Left ventricle myocardium inferior (tissue), 1 donor: ENCODE measurements around the gene MBOAT1. TPM values are rescaled to one million over a fixed set of nuclear protein-coding genes. Genes with fewer than 3 reads are reported as not detected.

Source experiments
- DNase-seq: peaks from one replicate; pipeline ENCODE4 v3.0.0-alpha.2; 2020
- H3K27ac ChIP-seq: fragments of 200-600 bp; replicated peaks from 2 replicates; pipeline ENCODE4 v1.8.0; 2021
- H3K27me3 ChIP-seq: fragments of 200-600 bp; 2 replicates; pipeline ENCODE4 v1.8.0; 2021; ENCODE audit warnings: low read depth
- H3K36me3 ChIP-seq: fragments of 200-600 bp; 2 replicates; pipeline ENCODE4 v1.8.0; 2021
- H3K4me1 ChIP-seq: fragments of 200-600 bp; 2 replicates; pipeline ENCODE4 v1.8.0; 2021
- H3K4me3 ChIP-seq: fragments of 200-600 bp; 2 replicates; pipeline ENCODE4 v1.8.0; 2021; ENCODE audit warnings: mild to moderate bottlenecking, moderate library complexity
- H3K9me3 ChIP-seq: fragments of 200-600 bp; replicated peaks from 2 replicates; pipeline ENCODE4 v1.8.0; 2021
- CTCF ChIP-seq: fragments of 200-600 bp; IDR thresholded peaks from 2 replicates; pipeline ENCODE4 v1.8.0; 2021; ENCODE audit warnings: antibody characterized with exemption, mild to moderate bottlenecking, borderline replicate concordance
- intact Hi-C: fragments of 100-400 bp; cut with micrococcal nuclease; formaldehyde crosslinking; loops from one replicate; pipeline ENCODE4 v1.11.0; 2022
- total RNA-seq: library from RNA; stranded (reverse); fragmentation: NEBNext Ultra II Directional; extraction: Animal tissue kit (Norgen Biotek cat#: 25700); gene quantifications from one replicate; pipeline ENCODE4 v1.2.1, GENCODE V29; 2021
- donor health status: DM: no; HTN: yes; CAD: no; lungs with severe emphysema.

The MBOAT1 gene
- total RNA-seq, 1 donor from 2014 or later: 5.6 TPM

- no peaks in the 10 kb centered on the region for H3K9me3 ChIP-seq
- H3K27me3 ChIP-seq: no peaks in the 10 kb centered on the region
- intact Hi-C loops: no loop called here
- H3K27ac ChIP-seq: peak overlapping the region; percentile 97
- TF ChIP-seq CTCF: no peak
- H3K36me3 ChIP-seq: no peaks in the 10 kb centered on the region
- DNase-seq: no peak
- peaks cover 82% of the 10 kb centered on the region for H3K4me1 ChIP-seq
- peak overlapping the region; percentile 95 for H3K4me3 ChIP-seq
These were observed 1.1 kb upstream of the MBOAT1 start for GRCh38 chr6:20213271-20213798.

- H3K9me3 ChIP-seq: no peaks in the 10 kb centered on the region
- no peak for TF ChIP-seq CTCF
- H3K4me1 ChIP-seq: peaks cover 85% of the 10 kb centered on the region
- peak overlapping the region; percentile 95 for H3K4me3 ChIP-seq
- DNase-seq: no peak
- H3K27ac ChIP-seq: peak overlapping the region; percentile 97
- H3K27me3 ChIP-seq: no peaks in the 10 kb centered on the region
- H3K36me3 ChIP-seq: no peaks in the 10 kb centered on the region
- intact Hi-C loops: no loop called here
These were observed 303 bp downstream of the MBOAT1 start for GRCh38 chr6:20211941-20212391.

- Histone ChIP-seq H3K4me1 (peaks cover 89% of the 10 kb centered on the region), H3K27ac (peak overlapping the region; percentile 97), H3K4me3 (peak overlapping the region; percentile 95), H3K9me3 (no peaks in the 10 kb centered on the region), H3K27me3 (no peaks in the 10 kb centered on the region), H3K36me3 (no peaks in the 10 kb centered on the region)
- no peak for TF ChIP-seq CTCF
- intact Hi-C loops: no loop called here
- no peak for DNase-seq
These were observed 980 bp downstream of the MBOAT1 start for GRCh38 chr6:20211037-20211940.

GRCh38 chr6:20210158-20210557 is 2.1 kb downstream of the MBOAT1 start:
- peaks cover 95% of the 10 kb centered on the region for H3K4me1 ChIP-seq
- peak overlapping the region; percentile 95 for H3K4me3 ChIP-seq
- TF ChIP-seq CTCF: no peak
- H3K36me3 ChIP-seq: no peaks in the 10 kb centered on the region
- no peaks in the 10 kb centered on the region for H3K27me3 ChIP-seq
- peak overlapping the region; percentile 97 for H3K27ac ChIP-seq
- DNase-seq: no peak
- no peaks in the 10 kb centered on the region for H3K9me3 ChIP-seq
- intact Hi-C loops: no loop called here

- intact Hi-C loops: no loop called here
- Histone ChIP-seq H3K4me3 (no peak overlapping the region), H3K27ac (peak overlapping the region; percentile 97), H3K27me3 (no peaks in the 10 kb centered on the region), H3K9me3 (no peaks in the 10 kb centered on the region), H3K4me1 (peaks cover 93% of the 10 kb centered on the region), H3K36me3 (no peaks in the 10 kb centered on the region)
- TF ChIP-seq CTCF: no peak
- DNase-seq: no peak
These were observed 3.4 kb downstream of the MBOAT1 start for GRCh38 chr6:20208687-20209378.
